Measurements from ENCODE around the gene RBPMS2.

- TF ChIP-seq CTCF (IDR thresholded peaks at IDR 0.05) (no peak), TAF1 (IDR thresholded peaks at IDR 0.05; ENCODE audit: borderline replicate concordance, low read depth, low read length) (no peak), YY1 (IDR thresholded peaks at IDR 0.05; ENCODE audit: low read depth) (no peak)
Observed at GRCh38 chr15:64766058-64766457, 9.3 kb downstream of the RBPMS2 start.
